Measurements from ENCODE around the gene ANKDD1A. TPM values are rescaled to one million over a fixed set of nuclear protein-coding genes. Genes with fewer than 3 reads are reported as not detected.

ANKDD1A gene
- total RNA-seq, 2 donors from 2014 or later: 3.8 to 8.9 TPM

DNA sequence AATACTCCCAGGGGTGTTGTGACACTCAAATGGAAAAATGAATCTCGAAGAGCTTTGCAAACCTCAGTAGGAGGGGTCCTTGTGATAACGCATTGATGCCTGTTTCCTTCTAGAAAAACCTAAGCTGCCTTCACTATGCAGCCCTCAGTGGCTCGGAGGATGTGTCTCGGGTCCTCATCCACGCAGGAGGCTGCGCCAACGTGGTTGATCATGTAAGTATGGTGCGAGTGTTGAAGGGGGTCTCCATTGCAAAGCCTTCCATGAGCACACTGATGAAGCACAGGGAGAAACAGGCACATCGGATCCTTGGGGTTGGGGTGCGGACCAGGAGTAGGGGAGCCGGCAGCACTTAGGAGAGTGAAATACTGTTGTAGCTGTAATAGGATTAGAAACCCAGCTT lies 22.3 kb downstream of the ANKDD1A start:
- H3K36me3 Mint-ChIP-seq: no peaks in the 10 kb centered on the region
- H3K9me3 Mint-ChIP-seq: no peaks in the 10 kb centered on the region
- ATAC-seq: no peak
- DNase-seq (ENCODE audit: low spot score in 2 of 2): no peak
- no peak overlapping the region for H3K27ac Mint-ChIP-seq

DNA sequence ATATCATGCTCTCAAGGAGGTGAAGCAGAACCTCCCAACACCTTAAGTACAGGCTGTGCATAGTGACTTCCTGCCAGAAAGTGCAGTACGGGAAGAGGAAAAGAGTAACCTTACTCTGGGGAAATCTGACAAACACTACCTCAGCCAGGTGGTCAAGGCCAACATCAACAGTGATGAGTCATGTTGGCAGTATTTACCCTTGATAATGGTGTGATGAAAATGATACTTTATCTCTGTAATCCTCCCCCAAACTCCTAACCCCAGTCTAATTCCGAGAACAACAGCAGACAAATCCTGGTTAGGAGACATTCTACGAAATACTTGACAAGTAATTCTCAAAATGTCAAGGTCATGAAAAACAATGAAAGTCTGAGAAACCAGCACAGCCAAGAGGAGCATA lies 26.5 kb downstream of the ANKDD1A start:
- DNase-seq (ENCODE audit: low spot score in 2 of 2) (no peak), ATAC-seq (no peak)
- Mint-ChIP-seq H3K27ac (no peak overlapping the region), H3K9me3 (no peaks in the 10 kb centered on the region), H3K36me3 (no peaks in the 10 kb centered on the region)

DNA sequence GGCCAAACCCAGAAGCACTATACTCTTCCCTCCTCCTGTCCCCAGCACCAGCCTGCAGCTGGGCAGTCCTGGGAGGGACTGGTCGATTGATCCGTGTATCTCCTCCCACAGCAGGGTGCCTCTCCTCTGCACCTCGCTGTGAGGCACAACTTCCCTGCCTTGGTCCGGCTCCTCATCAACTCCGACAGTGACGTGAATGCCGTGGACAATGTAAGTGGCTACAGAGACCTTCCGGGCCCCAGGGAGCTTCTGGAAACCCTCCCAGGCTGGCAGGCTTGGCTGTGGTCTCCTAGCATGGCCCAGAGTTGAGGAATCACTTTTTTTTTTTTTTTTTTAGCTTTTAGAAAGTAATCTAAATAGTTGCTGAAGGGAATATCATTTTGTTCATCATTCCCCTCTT lies 30.7 kb downstream of the ANKDD1A start:
- Mint-ChIP-seq H3K9me3 (no peaks in the 10 kb centered on the region), H3K27ac (no peak overlapping the region), H3K36me3 (no peaks in the 10 kb centered on the region)
- ATAC-seq: no peak
- DNase-seq (ENCODE audit: low spot score in 2 of 2): no peak

DNA sequence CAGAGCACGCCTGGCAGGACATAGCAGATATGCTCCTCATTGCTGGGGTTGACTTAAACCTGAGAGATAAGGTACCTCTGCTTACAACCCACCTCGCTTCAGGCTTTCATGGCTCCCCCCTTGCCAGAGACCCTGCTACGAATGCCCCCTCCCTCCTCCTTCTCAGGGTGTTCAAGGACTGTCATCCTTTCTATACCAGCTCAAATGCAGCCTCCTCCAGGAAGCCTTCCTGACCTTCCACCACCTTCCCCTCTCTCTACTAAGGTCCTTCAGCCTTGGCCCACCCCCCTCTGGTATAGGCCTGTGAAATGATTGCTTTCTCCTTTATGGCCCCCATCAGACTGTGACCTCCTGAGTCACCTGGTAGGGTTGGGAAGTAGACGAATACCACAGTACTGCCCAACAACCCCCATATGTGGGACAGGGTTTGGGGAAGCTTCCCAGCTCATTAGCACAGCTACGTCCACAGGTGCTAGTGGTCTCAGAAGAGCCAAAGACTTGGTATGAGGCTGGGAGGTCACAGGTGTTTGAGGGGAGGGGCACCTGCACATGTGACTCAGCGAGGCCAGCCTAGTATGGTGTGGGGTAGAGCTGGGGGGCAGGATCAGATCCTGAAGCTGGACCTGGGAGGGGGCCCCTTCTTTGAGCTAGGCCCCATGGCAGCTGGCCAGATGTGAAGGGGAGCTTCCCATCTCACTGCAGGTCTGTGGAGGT lies 32.0 kb downstream of the ANKDD1A start:
- Mint-ChIP-seq H3K9me3 (no peaks in the 10 kb centered on the region), H3K36me3 (no peaks in the 10 kb centered on the region), H3K27ac (peak overlapping the region in 1 of 2 donors; percentile 21)
- DNase-seq (ENCODE audit: low spot score in 2 of 2): no peak
- no peak for ATAC-seq

- no peak for DNase-seq (ENCODE audit: low spot score in 2 of 2)
- no peak for ATAC-seq
- Mint-ChIP-seq H3K9me3 (no peaks in the 10 kb centered on the region), H3K36me3 (no peaks in the 10 kb centered on the region), H3K27ac (no peak overlapping the region)
Measured at GRCh38 chr15:64944961-64945360, 33.3 kb downstream of the ANKDD1A start.

DNA sequence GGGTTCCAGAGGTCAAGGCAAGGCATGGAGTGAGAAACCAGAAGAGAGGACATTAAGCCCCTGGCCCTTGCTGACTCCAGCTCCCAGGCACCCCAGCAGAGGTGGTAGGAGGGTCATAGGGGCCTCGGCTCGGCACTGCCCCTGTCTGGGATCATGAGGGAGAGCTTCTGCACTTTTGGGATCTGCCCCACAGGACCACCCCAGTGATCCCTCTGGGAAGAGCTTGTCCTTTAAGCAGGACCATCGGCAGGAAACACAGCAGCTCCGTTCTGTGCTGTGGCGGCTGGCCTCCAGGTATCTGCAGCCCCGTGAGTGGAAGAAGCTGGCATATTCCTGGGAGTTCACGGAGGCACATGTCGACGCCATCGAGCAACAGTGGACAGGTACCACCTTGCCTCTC lies 35.5 kb downstream of the ANKDD1A start:
- ATAC-seq (no peak), DNase-seq (ENCODE audit: low spot score in 2 of 2) (no peak)
- peaks cover 0 to 4% of the 10 kb centered on the region in 2 donors for H3K9me3 Mint-ChIP-seq
- peak overlapping the region in 1 of 2 donors; percentile 33 for H3K27ac Mint-ChIP-seq
- H3K36me3 Mint-ChIP-seq: no peaks in the 10 kb centered on the region

DNA sequence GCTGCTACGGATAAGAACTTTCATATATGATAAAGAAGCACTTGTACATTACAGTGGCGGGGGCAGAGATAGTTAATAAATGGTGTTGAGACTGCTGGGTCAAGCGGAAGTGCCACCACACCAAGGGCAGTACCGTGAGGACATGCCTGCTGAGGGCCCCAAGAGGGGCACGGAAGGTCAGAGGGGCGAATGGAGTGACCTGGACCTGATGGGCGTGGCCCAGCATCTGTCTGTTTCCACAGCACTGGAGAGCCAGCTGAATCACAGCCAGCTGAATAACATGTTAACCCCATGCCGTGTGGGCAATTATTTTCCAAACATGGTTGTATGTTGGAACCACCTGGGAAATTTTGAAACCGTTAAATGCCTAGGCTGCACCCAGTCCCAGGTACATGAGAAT lies 37.2 kb downstream of the ANKDD1A start:
- Mint-ChIP-seq H3K9me3 (peaks cover 2 to 18% of the 10 kb centered on the region in 2 donors), H3K36me3 (no peaks in the 10 kb centered on the region), H3K27ac (peak overlapping the region in 1 of 2 donors; percentile 34)
- no peak for DNase-seq (ENCODE audit: low spot score in 2 of 2)
- ATAC-seq: no peak

DNA sequence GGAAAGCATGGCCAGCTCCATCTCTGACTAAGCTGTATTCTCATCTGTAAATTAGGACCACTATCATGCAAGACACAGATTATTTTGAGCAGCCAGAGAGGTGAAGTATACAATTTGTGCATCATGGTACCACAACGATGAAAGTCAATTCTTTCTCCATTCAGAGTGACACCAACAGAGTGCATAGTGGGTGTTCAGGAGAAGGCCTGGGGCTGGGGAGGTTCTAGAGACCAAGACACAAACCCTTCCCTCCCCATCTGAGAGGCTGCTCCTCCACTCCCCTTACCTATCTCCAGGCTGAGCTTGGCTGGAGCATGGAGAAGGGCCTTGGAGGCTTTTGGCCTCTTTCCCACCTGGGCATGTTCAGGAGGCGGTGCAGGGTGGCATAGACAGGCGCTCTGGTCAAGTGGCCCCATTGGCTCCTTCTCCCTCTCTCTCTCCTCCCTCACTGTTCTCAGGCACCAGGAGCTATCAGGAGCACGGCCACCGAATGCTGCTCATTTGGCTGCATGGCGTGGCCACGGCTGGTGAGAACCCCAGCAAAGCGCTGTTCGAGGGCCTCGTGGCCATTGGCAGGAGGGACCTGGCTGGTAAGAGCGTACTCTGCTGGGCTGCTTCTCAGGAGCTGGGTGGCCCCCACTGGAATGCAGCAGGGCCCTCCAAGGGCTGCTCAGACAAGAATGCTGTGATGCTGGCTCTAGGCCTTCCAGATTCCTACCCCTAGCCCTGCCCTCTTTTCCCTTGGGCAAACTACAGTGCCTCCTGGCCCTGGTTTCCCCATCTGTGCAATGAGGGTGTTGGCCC lies 37.9 kb downstream of the ANKDD1A start:
- H3K27ac Mint-ChIP-seq: peak overlapping the region in 1 of 2 donors; percentile 19
- H3K36me3 Mint-ChIP-seq: no peaks in the 10 kb centered on the region
- ATAC-seq (peak in 1 of 2 donors; percentile 24), DNase-seq (ENCODE audit: low spot score in 2 of 2) (no peak)
- H3K9me3 Mint-ChIP-seq: peaks cover 7 to 25% of the 10 kb centered on the region in 2 donors

DNA sequence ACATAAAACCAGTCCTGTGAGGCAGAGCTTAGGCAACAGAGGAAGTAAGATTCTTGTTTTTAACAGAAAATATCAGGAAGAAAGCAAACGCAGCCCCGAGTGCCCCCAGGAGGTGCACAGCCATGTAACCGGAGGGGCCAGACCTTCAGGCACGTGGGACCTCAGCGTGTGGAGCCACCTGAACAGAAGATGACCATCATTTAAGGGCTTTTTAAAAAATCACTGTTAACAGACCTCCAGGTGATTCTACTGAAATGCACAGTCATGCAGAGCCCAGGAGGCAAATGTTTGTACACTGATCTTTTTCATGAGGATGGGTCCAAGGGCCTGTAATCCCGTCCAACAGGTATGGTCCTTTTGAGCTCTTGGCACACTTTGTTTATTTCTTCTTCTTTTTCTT lies 39.2 kb downstream of the ANKDD1A start:
- ATAC-seq: no peak
- H3K27ac Mint-ChIP-seq: peak overlapping the region in 1 of 2 donors; percentile 86
- no peak for DNase-seq (ENCODE audit: low spot score in 2 of 2)
- H3K36me3 Mint-ChIP-seq: peaks cover 0 to 7% of the 10 kb centered on the region in 2 donors
- peaks cover 7 to 27% of the 10 kb centered on the region in 2 donors for H3K9me3 Mint-ChIP-seq

GRCh38 chr15:64951777-64952418 lies 40.2 kb downstream of the ANKDD1A start:
- Mint-ChIP-seq H3K36me3 (peaks cover 0 to 7% of the 10 kb centered on the region in 2 donors), H3K27ac (peak overlapping the region in 1 of 2 donors; percentile 86), H3K9me3 (peaks cover 7 to 27% of the 10 kb centered on the region in 2 donors)
- ATAC-seq: no peak
- DNase-seq (ENCODE audit: low spot score in 2 of 2): no peak

DNA sequence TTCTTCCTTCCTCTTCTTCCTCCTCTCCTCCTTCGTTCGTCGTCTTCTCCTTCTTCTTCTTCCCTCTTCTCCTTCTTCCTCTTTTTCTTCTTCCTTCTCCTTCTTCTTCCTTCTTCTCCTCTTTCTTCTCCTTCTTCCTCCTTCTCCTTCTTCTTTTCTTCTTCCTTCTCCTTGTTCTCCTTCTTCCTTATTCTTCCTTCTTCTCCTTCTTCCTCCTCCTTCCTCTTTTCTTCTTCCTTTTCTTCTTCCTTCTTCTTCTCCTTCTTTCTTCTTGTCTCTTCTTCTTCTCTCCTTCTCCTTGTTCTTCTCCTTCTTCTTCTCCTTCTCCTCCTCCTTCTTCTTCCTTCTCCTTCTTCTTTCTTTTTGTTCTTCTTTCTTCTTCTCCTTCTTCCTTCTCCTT lies 42.7 kb downstream of the ANKDD1A start:
- H3K9me3 Mint-ChIP-seq: peaks cover 7 to 27% of the 10 kb centered on the region in 2 donors
- peak overlapping the region; percentile 48 to 86 for H3K27ac Mint-ChIP-seq
- DNase-seq (ENCODE audit: low spot score in 2 of 2) (no peak), ATAC-seq (no peak)
- H3K36me3 Mint-ChIP-seq: peaks cover 0 to 7% of the 10 kb centered on the region in 2 donors

DNA sequence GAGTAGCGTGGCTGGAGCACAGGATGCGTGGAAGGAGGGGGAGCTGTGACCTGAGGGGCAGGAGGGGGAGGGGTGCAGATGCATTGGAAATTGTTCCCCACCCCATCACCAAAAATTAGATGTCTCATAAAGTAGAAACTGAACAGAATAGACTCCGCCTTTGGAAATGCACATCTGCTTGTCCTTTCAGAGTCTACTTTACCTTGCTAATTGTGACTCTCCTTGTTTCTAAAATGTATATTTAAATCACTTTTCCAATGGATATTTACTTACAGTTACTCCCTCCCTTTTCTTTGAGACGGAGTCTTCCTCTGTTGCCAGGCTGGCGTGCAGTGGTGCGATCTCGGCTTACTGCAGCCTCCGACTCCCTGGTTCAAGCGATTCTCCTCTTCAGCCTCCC lies 47.4 kb downstream of the ANKDD1A start:
- H3K9me3 Mint-ChIP-seq: peaks cover 3 to 7% of the 10 kb centered on the region in 2 donors
- H3K27ac Mint-ChIP-seq: no peak overlapping the region
- DNase-seq (ENCODE audit: low spot score in 2 of 2) (no peak), ATAC-seq (no peak)
- peaks cover 13 to 19% of the 10 kb centered on the region in 2 donors for H3K36me3 Mint-ChIP-seq

DNA sequence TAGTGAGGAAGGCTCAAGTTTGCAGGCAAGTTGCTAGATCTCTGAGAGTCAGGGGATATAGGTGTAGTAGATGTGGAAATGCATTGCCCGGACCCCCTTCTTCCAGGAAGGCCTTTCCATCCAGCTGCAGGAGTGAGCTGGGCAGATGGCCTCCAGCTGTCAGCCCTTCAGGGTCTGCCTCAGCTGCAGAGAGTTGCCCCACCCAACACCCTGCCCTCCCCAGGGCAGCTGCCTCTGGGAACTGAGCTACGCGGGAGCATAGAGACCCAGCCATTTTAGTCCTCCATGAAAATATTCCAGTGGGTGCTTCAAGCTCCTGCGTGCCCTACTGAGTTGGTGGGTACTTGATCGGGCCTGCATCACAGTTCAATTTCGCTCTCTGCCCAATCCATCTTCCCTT lies 48.5 kb downstream of the ANKDD1A start:
- ATAC-seq: no peak
- Mint-ChIP-seq H3K9me3 (no peaks in the 10 kb centered on the region), H3K27ac (peak overlapping the region in 1 of 2 donors; percentile 72), H3K36me3 (peaks cover 17 to 26% of the 10 kb centered on the region in 2 donors)
- no peak for DNase-seq (ENCODE audit: low spot score in 2 of 2)

DNA sequence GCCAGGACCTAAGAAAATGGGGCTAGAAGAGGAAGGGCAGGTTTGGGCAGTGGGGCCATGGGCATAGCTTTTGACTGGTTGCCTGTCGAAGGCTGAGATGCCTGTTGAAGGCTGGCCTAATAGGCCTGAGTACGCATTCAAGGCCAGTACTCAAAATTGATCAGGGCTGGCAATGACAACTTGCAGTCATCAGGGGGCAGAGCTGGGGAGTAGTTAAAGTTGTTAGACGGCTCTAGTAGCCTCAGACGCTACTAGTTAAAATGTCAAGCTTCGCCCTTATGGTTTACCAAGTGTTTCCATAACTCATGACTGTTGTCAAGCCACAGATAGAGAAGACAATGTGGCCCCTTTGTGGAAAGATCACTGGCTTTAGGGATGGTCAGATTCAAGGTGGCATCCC lies 49.3 kb downstream of the ANKDD1A start:
- ATAC-seq: no peak
- Mint-ChIP-seq H3K27ac (peak overlapping the region in 1 of 2 donors; percentile 80), H3K36me3 (peaks cover 17 to 25% of the 10 kb centered on the region in 2 donors), H3K9me3 (no peaks in the 10 kb centered on the region)
- no peak for DNase-seq (ENCODE audit: low spot score in 2 of 2)

DNA sequence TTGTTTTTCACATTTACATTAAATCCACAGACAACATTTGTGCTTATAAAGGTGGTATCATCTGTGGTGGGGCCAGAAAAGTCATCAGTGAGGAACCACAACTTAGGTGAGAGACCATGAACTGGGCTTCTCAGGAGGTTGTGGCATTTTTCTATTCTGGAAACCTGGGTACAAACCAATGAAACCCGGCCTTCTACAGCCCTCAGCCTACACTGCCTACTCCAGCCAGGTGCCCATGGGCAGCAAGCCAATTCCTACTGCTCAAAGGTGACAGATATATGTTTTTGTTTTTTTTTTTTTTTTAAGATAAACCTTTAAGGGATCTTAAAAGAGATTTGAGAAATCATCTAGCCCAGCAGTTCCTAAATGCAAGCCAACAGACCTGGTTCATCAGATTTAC lies 57.7 kb downstream of the ANKDD1A start:
- H3K27ac Mint-ChIP-seq: no peak overlapping the region
- no peaks in the 10 kb centered on the region for H3K9me3 Mint-ChIP-seq
- DNase-seq (ENCODE audit: low spot score in 2 of 2) (no peak), ATAC-seq (no peak)
- H3K36me3 Mint-ChIP-seq: peaks cover 1 to 10% of the 10 kb centered on the region in 2 donors

DNA sequence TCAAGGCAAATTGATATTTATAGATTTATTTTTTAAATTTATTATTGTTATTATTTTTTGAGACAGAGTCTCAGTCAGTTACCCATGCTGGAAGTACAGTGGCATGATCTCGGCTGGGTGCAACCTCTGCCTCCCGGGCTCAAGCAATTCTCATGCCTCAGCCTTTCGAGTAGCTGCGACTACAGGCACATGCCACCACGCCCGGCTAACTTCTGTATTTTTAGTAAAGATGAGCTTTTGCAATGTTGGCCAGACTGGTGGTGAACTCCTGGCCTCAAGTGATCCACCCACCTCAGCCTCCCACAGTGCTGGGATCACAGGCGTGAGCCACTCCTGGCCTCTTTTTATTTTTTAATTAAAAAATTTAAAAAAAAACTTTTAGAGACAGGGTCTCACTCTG lies 59.0 kb downstream of the ANKDD1A start:
- DNase-seq (ENCODE audit: low spot score in 2 of 2): no peak
- Mint-ChIP-seq H3K9me3 (no peaks in the 10 kb centered on the region), H3K36me3 (no peaks in the 10 kb centered on the region), H3K27ac (no peak overlapping the region)
- no peak for ATAC-seq

DNA sequence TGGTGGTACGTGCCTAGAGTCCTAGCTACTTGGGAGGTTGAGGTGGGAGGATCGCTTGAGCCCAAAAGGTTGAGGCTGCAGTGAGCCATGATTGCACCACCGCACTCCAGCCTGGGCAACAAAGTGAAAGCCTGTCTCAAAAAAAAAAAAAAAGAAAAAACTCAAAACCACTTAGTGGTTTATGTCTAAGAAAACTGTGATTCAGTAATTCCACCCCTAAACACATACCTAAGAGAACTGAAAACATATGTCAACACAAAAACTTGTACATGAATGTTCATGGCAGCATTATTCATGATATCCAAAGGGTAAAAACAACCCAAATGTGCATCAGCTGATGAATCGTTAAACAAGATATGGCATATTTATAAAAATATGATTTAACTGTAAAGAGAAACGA lies 63.7 kb downstream of the ANKDD1A start:
- peaks cover 0 to 6% of the 10 kb centered on the region in 2 donors for H3K36me3 Mint-ChIP-seq
- peak in 1 of 2 donors; percentile 58 for ATAC-seq
- no peaks in the 10 kb centered on the region for H3K9me3 Mint-ChIP-seq
- H3K27ac Mint-ChIP-seq: peak overlapping the region in 1 of 2 donors; percentile 30
- no peak for DNase-seq (ENCODE audit: low spot score in 2 of 2)

Data from activated naive CD4-positive, alpha-beta T cell treated with anti-CD3 and anti-CD28 coated beads, Interleukin-2, amount 50 U/mL, for 72 hours (primary cell).